NT2/D1 (cell line): ENCODE data around the gene TGFBR3.

Source experiments
- SUZ12 ChIP-seq: IDR thresholded peaks from 2 replicates; pipeline ENCODE4 v1.6.1; 2011; ENCODE audit not compliant: insufficient read length, insufficient read depth; ENCODE audit errors: extremely low read depth
- YY1 ChIP-seq: IDR thresholded peaks from 2 replicates; pipeline ENCODE4 v1.6.1; 2011; ENCODE audit not compliant: insufficient read length, insufficient read depth
- ZNF274 ChIP-seq: IDR thresholded peaks from 2 replicates; pipeline ENCODE4 v1.6.1; 2011; ENCODE audit warnings: mild to moderate bottlenecking, low read depth, low read length

GRCh38 chr1:91704746-91705145, 181.2 kb downstream of the TGFBR3 start:
- TF ChIP-seq ZNF274 (no peak), SUZ12 (no peak), YY1 (no peak)
